Measurements from ENCODE around the gene SEBOX. TPM values are rescaled to one million over a fixed set of nuclear protein-coding genes. Genes with fewer than 3 reads are reported as not detected.

The SEBOX gene
- total and polyA plus RNA-seq, 2 of the 8 experiments (the other 6 are each of a cell fraction or from before 2014, with no cell fraction given) = not detected

DNA sequence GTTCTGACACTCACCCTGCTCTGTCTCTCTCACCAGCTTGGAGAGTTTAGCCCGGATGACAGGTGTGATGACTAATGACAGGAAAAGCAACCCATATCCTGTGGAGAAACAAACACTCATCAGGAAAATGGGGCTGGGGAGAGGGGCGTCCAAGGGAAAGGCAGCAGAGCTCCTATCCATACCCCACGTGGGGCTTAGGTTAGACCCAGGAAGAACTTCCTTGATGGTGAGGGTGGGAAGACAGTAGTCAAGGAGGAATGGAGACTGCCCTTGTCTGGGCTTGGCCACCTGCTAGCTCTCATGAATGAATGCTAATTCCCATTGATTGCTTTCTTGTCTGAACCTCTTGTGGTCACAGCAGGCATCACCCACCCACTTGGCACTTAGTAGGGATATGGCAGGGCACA, 37.2 kb upstream of the SEBOX start (continued):
- TF ChIP-seq, protein P1, sequence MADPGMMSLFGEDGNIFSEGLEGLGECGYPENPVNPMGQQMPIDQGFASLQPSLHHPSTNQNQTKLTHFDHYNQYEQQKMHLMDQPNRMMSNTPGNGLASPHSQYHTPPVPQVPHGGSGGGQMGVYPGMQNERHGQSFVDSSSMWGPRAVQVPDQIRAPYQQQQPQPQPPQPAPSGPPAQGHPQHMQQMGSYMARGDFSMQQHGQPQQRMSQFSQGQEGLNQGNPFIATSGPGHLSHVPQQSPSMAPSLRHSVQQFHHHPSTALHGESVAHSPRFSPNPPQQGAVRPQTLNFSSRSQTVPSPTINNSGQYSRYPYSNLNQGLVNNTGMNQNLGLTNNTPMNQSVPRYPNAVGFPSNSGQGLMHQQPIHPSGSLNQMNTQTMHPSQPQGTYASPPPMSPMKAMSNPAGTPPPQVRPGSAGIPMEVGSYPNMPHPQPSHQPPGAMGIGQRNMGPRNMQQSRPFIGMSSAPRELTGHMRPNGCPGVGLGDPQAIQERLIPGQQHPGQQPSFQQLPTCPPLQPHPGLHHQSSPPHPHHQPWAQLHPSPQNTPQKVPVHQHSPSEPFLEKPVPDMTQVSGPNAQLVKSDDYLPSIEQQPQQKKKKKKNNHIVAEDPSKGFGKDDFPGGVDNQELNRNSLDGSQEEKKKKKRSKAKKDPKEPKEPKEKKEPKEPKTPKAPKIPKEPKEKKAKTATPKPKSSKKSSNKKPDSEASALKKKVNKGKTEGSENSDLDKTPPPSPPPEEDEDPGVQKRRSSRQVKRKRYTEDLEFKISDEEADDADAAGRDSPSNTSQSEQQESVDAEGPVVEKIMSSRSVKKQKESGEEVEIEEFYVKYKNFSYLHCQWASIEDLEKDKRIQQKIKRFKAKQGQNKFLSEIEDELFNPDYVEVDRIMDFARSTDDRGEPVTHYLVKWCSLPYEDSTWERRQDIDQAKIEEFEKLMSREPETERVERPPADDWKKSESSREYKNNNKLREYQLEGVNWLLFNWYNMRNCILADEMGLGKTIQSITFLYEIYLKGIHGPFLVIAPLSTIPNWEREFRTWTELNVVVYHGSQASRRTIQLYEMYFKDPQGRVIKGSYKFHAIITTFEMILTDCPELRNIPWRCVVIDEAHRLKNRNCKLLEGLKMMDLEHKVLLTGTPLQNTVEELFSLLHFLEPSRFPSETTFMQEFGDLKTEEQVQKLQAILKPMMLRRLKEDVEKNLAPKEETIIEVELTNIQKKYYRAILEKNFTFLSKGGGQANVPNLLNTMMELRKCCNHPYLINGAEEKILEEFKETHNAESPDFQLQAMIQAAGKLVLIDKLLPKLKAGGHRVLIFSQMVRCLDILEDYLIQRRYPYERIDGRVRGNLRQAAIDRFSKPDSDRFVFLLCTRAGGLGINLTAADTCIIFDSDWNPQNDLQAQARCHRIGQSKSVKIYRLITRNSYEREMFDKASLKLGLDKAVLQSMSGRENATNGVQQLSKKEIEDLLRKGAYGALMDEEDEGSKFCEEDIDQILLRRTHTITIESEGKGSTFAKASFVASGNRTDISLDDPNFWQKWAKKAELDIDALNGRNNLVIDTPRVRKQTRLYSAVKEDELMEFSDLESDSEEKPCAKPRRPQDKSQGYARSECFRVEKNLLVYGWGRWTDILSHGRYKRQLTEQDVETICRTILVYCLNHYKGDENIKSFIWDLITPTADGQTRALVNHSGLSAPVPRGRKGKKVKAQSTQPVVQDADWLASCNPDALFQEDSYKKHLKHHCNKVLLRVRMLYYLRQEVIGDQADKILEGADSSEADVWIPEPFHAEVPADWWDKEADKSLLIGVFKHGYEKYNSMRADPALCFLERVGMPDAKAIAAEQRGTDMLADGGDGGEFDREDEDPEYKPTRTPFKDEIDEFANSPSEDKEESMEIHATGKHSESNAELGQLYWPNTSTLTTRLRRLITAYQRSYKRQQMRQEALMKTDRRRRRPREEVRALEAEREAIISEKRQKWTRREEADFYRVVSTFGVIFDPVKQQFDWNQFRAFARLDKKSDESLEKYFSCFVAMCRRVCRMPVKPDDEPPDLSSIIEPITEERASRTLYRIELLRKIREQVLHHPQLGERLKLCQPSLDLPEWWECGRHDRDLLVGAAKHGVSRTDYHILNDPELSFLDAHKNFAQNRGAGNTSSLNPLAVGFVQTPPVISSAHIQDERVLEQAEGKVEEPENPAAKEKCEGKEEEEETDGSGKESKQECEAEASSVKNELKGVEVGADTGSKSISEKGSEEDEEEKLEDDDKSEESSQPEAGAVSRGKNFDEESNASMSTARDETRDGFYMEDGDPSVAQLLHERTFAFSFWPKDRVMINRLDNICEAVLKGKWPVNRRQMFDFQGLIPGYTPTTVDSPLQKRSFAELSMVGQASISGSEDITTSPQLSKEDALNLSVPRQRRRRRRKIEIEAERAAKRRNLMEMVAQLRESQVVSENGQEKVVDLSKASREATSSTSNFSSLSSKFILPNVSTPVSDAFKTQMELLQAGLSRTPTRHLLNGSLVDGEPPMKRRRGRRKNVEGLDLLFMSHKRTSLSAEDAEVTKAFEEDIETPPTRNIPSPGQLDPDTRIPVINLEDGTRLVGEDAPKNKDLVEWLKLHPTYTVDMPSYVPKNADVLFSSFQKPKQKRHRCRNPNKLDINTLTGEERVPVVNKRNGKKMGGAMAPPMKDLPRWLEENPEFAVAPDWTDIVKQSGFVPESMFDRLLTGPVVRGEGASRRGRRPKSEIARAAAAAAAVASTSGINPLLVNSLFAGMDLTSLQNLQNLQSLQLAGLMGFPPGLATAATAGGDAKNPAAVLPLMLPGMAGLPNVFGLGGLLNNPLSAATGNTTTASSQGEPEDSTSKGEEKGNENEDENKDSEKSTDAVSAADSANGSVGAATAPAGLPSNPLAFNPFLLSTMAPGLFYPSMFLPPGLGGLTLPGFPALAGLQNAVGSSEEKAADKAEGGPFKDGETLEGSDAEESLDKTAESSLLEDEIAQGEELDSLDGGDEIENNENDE (IDR thresholded peaks at IDR 0.05; ENCODE audit: insufficient replicate concordance, low read length) = no peak
- TF ChIP-seq RBBP5 (IDR thresholded peaks at IDR 0.05; ENCODE audit: borderline replicate concordance, low read depth, low read length) = no peak
- no peak for TF ChIP-seq SP2 (IDR thresholded peaks at IDR 0.05; ENCODE audit: low read length)
- TF ChIP-seq POLR2AphosphoS5 (IDR thresholded peaks at IDR 0.05; ENCODE audit: low read depth, low read length) = peak; percentile 50; the same call in 1 of the 2 replicates
- no peak for TF ChIP-seq TAF7 (optimal IDR thresholded peaks at IDR 0.05; ENCODE audit: borderline replicate concordance, low read depth, low read length)
- TF ChIP-seq BCL11A (IDR thresholded peaks at IDR 0.05; ENCODE audit: low read depth in 2 of 2, low read length in 2 of 2) = peak; percentile 12 to 68
- TF ChIP-seq PHF8 (conservative IDR thresholded peaks at IDR 0.05; ENCODE audit: low read depth, low read length) = no peak
- no peak for TF ChIP-seq CEBPB (IDR thresholded peaks at IDR 0.05; ENCODE audit: low read depth, low read length)
- no peak for TF ChIP-seq FOSL1 (IDR thresholded peaks at IDR 0.05; ENCODE audit: insufficient read depth, low read depth, low read length)
- TF ChIP-seq, protein P2, sequence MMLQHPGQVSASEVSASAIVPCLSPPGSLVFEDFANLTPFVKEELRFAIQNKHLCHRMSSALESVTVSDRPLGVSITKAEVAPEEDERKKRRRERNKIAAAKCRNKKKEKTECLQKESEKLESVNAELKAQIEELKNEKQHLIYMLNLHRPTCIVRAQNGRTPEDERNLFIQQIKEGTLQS (IDR thresholded peaks at IDR 0.05; ENCODE audit: insufficient read depth, low read depth, low read length) = no peak
